H1 (cell line): Measurements from ENCODE around the gene RXRA.

ENCODE experiments used
- EZH2 ChIP-seq: fragments of 200-600 bp; sonication (generic); IDR thresholded peaks from 2 replicates; pipeline ENCODE4 v1.7.1; 2012; ENCODE audit warnings: low read depth, mild to moderate bottlenecking, moderate library complexity, low read length, inconsistent platforms; ENCODE audit not compliant: severe bottlenecking
- NRF1 ChIP-seq: IDR thresholded peaks from 2 replicates; pipeline ENCODE4 v1.6.1; 2011; ENCODE audit warnings: mild to moderate bottlenecking, low read depth, low read length, improper control_type of control experiment
- POLR2A ChIP-seq, 2 experiments: IDR thresholded peaks; 1 replicate in 1 of 2; 2 replicates in 1 of 2; pipeline ENCODE4 v1.6.1; 2011; ENCODE audit warnings: low read depth in 2 of 2, low read length in 2 of 2, mild to moderate bottlenecking in 2 of 2; ENCODE audit errors: control extremely low read depth in 1 of 2
- RAD21 ChIP-seq, 2 experiments: IDR thresholded peaks in 1 of 2; conservative IDR thresholded peaks in 1 of 2; 2 replicates each; pipeline ENCODE4 v1.6.1; 2011; ENCODE audit warnings: low read depth in 2 of 2, low read length in 2 of 2, improper control_type of control experiment in 1 of 2, inconsistent platforms in 1 of 2, mild to moderate bottlenecking in 1 of 2, moderate library complexity in 1 of 2
- SP4 ChIP-seq: IDR thresholded peaks from 2 replicates; pipeline ENCODE4 v1.6.1; 2012; ENCODE audit warnings: low read length, inconsistent platforms
- YY1 ChIP-seq: IDR thresholded peaks from 2 replicates; pipeline ENCODE4 v1.6.1; 2011; ENCODE audit warnings: low read depth, mild to moderate bottlenecking, low read length
- TF ChIP-seq, protein P1 (sequence below), 3 experiments: IDR thresholded peaks; 1 replicate in 2 of 3; 2 replicates in 1 of 3; pipeline versions ENCODE4 v1.5.1 to v1.6.1; 2011; ENCODE audit warnings: low read length in 3 of 3, mild to moderate bottlenecking in 3 of 3, inconsistent platforms in 2 of 3, low read depth in 1 of 3, moderate library complexity in 1 of 3; ENCODE audit not compliant: insufficient read depth in 1 of 3; ENCODE audit errors: control extremely low read depth in 1 of 3

DNA sequence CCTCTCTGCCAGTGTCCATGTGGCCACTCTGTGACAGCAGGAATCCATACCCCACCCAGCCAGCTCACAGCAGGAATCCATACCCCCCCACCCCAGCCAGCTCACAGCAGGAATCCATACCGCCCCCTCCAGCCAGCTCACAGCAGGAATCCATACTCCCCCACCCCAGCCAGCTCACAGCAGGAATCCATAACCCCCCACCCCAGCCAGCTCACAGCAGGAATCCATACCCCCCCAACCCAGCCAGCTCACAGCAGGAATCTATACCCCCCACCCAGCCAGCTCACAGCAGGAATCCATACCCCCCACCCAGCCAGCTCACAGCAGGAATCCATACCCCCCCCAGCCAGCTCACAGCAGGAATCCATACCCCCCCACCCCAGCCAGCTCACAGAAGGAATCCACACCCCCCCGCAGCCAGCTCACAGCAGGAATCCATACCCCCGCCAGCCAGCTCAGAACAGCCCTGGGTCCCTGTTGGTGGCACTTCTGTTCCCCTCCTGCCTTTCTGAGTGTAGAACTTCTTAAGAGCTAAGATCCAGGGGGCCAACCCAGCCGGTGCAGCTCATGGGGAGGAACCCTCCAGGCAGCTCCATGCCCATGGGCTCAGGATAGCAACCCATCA, 8.4 kb upstream of the RXRA start:
- no peak for TF ChIP-seq EZH2
- TF ChIP-seq, protein P1, sequence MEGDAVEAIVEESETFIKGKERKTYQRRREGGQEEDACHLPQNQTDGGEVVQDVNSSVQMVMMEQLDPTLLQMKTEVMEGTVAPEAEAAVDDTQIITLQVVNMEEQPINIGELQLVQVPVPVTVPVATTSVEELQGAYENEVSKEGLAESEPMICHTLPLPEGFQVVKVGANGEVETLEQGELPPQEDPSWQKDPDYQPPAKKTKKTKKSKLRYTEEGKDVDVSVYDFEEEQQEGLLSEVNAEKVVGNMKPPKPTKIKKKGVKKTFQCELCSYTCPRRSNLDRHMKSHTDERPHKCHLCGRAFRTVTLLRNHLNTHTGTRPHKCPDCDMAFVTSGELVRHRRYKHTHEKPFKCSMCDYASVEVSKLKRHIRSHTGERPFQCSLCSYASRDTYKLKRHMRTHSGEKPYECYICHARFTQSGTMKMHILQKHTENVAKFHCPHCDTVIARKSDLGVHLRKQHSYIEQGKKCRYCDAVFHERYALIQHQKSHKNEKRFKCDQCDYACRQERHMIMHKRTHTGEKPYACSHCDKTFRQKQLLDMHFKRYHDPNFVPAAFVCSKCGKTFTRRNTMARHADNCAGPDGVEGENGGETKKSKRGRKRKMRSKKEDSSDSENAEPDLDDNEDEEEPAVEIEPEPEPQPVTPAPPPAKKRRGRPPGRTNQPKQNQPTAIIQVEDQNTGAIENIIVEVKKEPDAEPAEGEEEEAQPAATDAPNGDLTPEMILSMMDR (IDR thresholded peaks at IDR 0.05; ENCODE audit: control extremely low read depth in 1 of 3, insufficient read depth in 1 of 3, low read depth in 1 of 3, low read length in 3 of 3), result no peak
- TF ChIP-seq POLR2A (IDR thresholded peaks at IDR 0.05; ENCODE audit: control extremely low read depth in 1 of 2, low read depth in 2 of 2, low read length in 2 of 2), result no peak
- no peak for TF ChIP-seq NRF1
- no peak for TF ChIP-seq YY1
- TF ChIP-seq SP4, result no peak
- no peak for TF ChIP-seq RAD21 (IDR thresholded peaks at IDR 0.05 in 1 of 2, conservative IDR thresholded peaks at IDR 0.05 in 1 of 2; ENCODE audit: low read depth in 2 of 2, low read length in 2 of 2)
